Measurements from ENCODE around the gene PHF12.
"Not testable (repeated sequence)": the region's sequence is repeated elsewhere in the genome, so short reads cannot be mapped to it uniquely, and the experiment has no call there.

Gene PHF12

GRCh38 chr17:28941251-28941650 lies 10.1 kb downstream of the PHF12 start:
- H3K4me1 ChIP-seq (ENCODE audit: control insufficient read depth, insufficient read depth, low read length): peaks cover 67% of the 10 kb centered on the region
- no peak for DNase-seq (ENCODE audit: low read depth)
- peaks cover 22% of the 10 kb centered on the region for H3K36me3 ChIP-seq (ENCODE audit: control insufficient read depth, insufficient read depth, low read length, severe bottlenecking)
- no peaks in the 10 kb centered on the region for H3K27me3 ChIP-seq (replicated peaks; ENCODE audit: control insufficient read depth, insufficient read depth, low read length)
- H3K9ac ChIP-seq (ENCODE audit: low read length): no peak overlapping the region
- H3K4me3 ChIP-seq (ENCODE audit: low read length): no peak overlapping the region
- no peaks in the 10 kb centered on the region for H3K9me3 ChIP-seq (ENCODE audit: control insufficient read depth, low read length)

DNA sequence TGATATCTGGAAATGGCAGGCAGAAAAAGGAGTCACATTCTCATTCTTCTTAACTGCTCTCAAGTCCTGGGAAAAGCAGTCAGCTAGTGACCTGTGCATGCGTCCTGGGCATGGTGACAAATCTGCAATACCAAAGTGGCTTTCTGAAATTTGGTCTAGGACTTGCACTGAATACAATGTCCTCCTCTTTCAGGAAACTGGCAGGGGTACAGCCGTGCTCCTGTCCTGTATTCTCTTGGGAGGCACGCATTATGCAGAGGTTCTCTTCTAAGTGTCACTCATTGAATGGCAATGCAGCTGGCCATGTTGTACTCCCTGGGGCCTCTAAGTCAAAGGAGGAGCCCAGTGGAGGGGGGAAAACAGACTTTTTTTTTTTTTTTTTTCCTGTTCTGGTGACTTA lies 10.6 kb downstream of the PHF12 start:
- Histone ChIP-seq H3K9ac (ENCODE audit: low read length) (no peak overlapping the region), H3K9me3 (ENCODE audit: control insufficient read depth, low read length) (no peaks in the 10 kb centered on the region), H3K4me1 (ENCODE audit: control insufficient read depth, insufficient read depth, low read length) (peaks cover 67% of the 10 kb centered on the region), H3K27me3 (replicated peaks; ENCODE audit: control insufficient read depth, insufficient read depth, low read length) (no peaks in the 10 kb centered on the region), H3K36me3 (ENCODE audit: control insufficient read depth, insufficient read depth, low read length, severe bottlenecking) (peaks cover 22% of the 10 kb centered on the region), H3K4me3 (ENCODE audit: low read length) (no peak overlapping the region)
- no peak for DNase-seq (ENCODE audit: low read depth)

DNA sequence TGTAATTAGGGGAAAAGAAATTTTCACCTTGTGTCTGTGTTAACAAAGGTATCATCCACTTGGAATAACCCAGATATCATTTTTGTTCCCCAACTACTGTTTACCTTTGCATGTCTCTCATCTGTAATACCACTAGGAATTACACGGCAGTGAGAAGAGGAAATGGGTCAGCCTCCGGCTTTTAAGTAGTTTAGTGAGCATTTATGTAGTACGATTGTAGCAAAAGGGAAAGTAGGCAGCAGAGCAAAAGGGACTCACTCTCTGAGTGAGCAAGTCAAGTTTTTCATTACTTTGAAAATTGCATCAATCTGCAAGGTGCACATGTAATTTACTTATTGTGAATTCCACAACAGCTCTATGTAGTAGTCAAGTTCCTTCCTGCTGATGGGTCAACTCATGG lies 11.2 kb downstream of the PHF12 start:
- H3K27me3 ChIP-seq (replicated peaks; ENCODE audit: control insufficient read depth, insufficient read depth, low read length): no peaks in the 10 kb centered on the region
- no peak overlapping the region for H3K9ac ChIP-seq (ENCODE audit: low read length)
- peaks cover 62% of the 10 kb centered on the region for H3K4me1 ChIP-seq (ENCODE audit: control insufficient read depth, insufficient read depth, low read length)
- H3K36me3 ChIP-seq (ENCODE audit: control insufficient read depth, insufficient read depth, low read length, severe bottlenecking): peaks cover 22% of the 10 kb centered on the region
- H3K4me3 ChIP-seq (ENCODE audit: low read length): no peak overlapping the region
- no peak for DNase-seq (ENCODE audit: low read depth)
- H3K9me3 ChIP-seq (ENCODE audit: control insufficient read depth, low read length): no peaks in the 10 kb centered on the region

DNA sequence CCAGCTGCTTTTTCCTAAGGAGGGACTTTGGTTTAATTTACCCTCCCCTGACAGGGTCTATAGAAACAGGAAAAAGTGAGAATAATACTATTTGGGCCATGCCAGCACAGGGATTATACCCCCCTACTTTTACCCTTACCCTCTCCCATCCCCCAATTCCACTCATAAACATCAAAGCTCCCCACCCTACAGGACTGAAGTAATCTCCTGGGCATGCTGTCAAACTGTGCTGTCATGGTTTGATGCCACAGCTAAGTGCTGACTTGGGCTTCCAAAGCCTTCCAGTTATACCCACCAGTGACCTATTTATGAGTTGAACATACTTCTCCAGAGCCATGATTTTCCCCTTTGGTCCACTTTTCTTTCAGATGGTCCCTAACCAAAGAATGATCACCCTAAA lies 12.8 kb downstream of the PHF12 start:
- H3K36me3 ChIP-seq (ENCODE audit: control insufficient read depth, insufficient read depth, low read length, severe bottlenecking): peaks cover 13% of the 10 kb centered on the region
- no peak for DNase-seq (ENCODE audit: low read depth)
- no peaks in the 10 kb centered on the region for H3K9me3 ChIP-seq (ENCODE audit: control insufficient read depth, low read length)
- no peak overlapping the region for H3K9ac ChIP-seq (ENCODE audit: low read length)
- peaks cover 57% of the 10 kb centered on the region for H3K4me1 ChIP-seq (ENCODE audit: control insufficient read depth, insufficient read depth, low read length)
- no peaks in the 10 kb centered on the region for H3K27me3 ChIP-seq (replicated peaks; ENCODE audit: control insufficient read depth, insufficient read depth, low read length)
- H3K4me3 ChIP-seq (ENCODE audit: low read length): peak overlapping the region; percentile 12

DNA sequence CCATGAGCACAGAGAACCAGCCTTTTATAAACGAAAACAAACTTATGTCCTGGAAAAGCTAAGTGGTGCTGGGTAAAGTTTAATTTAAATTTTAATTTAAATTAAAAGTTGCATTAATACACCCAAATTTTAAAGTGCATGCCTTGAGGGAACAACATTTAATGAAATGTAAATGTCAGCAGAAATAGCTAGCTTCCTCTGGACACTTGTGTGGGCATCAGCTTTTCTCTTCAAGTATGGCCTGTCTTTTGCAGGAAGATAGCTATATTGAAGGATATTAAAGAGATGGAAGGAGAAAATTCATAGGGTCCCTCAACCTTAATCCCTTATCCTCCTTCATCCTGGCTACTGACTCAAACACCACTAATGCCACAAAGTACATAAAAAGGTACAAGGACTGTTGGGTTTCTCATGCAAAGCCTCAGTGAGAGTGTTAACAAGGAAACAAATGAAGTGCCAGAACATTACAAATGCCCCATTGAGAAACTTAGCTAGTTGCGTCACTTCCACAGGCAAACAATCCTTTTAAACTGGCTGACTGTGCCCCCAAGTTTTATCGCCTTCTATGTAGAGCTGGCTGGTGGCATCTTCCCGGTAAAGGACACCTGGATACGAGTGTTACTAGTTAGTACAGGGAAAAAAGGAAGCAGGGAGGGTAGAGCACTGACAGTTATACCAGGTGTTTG lies 14.1 kb downstream of the PHF12 start:
- Histone ChIP-seq H3K36me3 (ENCODE audit: control insufficient read depth, insufficient read depth, low read length, severe bottlenecking) (peaks cover 5% of the 10 kb centered on the region), H3K9ac (ENCODE audit: low read length) (no peak overlapping the region), H3K4me1 (ENCODE audit: control insufficient read depth, insufficient read depth, low read length) (peaks cover 57% of the 10 kb centered on the region), H3K4me3 (ENCODE audit: low read length) (no peak overlapping the region), H3K9me3 (ENCODE audit: control insufficient read depth, low read length) (no peaks in the 10 kb centered on the region), H3K27me3 (replicated peaks; ENCODE audit: control insufficient read depth, insufficient read depth, low read length) (no peaks in the 10 kb centered on the region)
- DNase-seq (ENCODE audit: low read depth): peak; percentile 44

- H3K9ac ChIP-seq (ENCODE audit: low read length): no peak overlapping the region
- H3K4me3 ChIP-seq (ENCODE audit: low read length): no peak overlapping the region
- no peaks in the 10 kb centered on the region for H3K9me3 ChIP-seq (ENCODE audit: control insufficient read depth, low read length)
- no peaks in the 10 kb centered on the region for H3K27me3 ChIP-seq (replicated peaks; ENCODE audit: control insufficient read depth, insufficient read depth, low read length)
- DNase-seq (ENCODE audit: low read depth): no peak
- peaks cover 53% of the 10 kb centered on the region for H3K4me1 ChIP-seq (ENCODE audit: control insufficient read depth, insufficient read depth, low read length)
- no peaks in the 10 kb centered on the region for H3K36me3 ChIP-seq (ENCODE audit: control insufficient read depth, insufficient read depth, low read length, severe bottlenecking)
These were observed 15.4 kb downstream of the PHF12 start for GRCh38 chr17:28935744-28936460.

DNA sequence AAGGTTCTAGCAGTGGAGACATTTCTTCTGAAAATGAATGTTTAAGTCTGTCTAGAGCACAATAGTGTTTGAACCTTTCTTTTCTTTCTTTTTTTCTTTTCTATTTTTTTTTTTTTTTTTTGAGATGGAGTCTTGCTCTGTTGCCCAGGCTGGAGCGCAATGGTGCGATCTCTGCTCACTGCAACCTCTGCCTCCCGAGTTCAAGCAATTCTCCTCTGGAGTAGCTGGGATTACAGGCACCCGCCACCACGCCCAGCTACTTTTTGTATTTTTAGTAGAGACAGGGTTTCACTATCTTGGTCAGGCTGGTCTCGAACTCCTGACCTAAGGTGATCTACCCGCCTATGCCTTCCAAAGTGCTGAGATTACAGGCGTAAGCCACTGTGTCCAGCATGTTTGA lies 16.8 kb downstream of the PHF12 start:
- H3K9me3 ChIP-seq (ENCODE audit: control insufficient read depth, low read length); H3K36me3 ChIP-seq (ENCODE audit: control insufficient read depth, insufficient read depth, low read length, severe bottlenecking); H3K4me3 ChIP-seq (ENCODE audit: low read length); DNase-seq (ENCODE audit: low read depth); H3K27me3 ChIP-seq (replicated peaks; ENCODE audit: control insufficient read depth, insufficient read depth, low read length); H3K9ac ChIP-seq (ENCODE audit: low read length): not testable (repeated sequence)
- peaks cover 39% of the 10 kb centered on the region for H3K4me1 ChIP-seq (ENCODE audit: control insufficient read depth, insufficient read depth, low read length)

GRCh38 chr17:28929787-28930186 lies 21.5 kb downstream of the PHF12 start:
- Histone ChIP-seq H3K9ac (ENCODE audit: low read length) (no peak overlapping the region), H3K4me1 (ENCODE audit: control insufficient read depth, insufficient read depth, low read length) (peaks cover 13% of the 10 kb centered on the region), H3K27me3 (replicated peaks; ENCODE audit: control insufficient read depth, insufficient read depth, low read length) (no peaks in the 10 kb centered on the region), H3K9me3 (ENCODE audit: control insufficient read depth, low read length) (peaks cover 9% of the 10 kb centered on the region), H3K36me3 (ENCODE audit: control insufficient read depth, insufficient read depth, low read length, severe bottlenecking) (peaks cover 18% of the 10 kb centered on the region), H3K4me3 (ENCODE audit: low read length) (no peak overlapping the region)
- DNase-seq (ENCODE audit: low read depth): no peak

DNA sequence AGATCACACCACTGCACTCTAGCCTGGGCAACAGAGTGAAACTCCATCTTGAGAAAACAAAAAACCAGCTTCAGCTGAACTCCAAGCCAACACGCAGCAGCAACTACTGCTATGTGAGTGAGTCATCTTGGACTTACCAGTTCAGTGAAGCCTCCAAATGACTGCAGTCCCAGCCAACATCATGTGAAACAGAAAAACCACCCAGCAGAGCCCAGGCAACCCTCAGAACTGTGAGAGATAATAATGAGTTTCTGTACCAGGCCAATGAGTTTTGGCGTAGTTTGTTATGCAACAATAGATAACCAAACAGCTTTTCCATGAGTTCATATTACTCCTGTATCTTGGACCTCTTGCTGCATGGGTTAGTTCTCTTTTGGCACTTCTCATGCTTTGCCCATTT lies 23.3 kb downstream of the PHF12 start:
- DNase-seq (ENCODE audit: low read depth): no peak
- Histone ChIP-seq H3K4me1 (ENCODE audit: control insufficient read depth, insufficient read depth, low read length) (peaks cover 13% of the 10 kb centered on the region), H3K27me3 (replicated peaks; ENCODE audit: control insufficient read depth, insufficient read depth, low read length) (no peaks in the 10 kb centered on the region), H3K4me3 (ENCODE audit: low read length) (no peak overlapping the region), H3K9me3 (ENCODE audit: control insufficient read depth, low read length) (peaks cover 9% of the 10 kb centered on the region), H3K9ac (ENCODE audit: low read length) (no peak overlapping the region), H3K36me3 (ENCODE audit: control insufficient read depth, insufficient read depth, low read length, severe bottlenecking) (peaks cover 29% of the 10 kb centered on the region)

- Histone ChIP-seq H3K36me3 (ENCODE audit: control insufficient read depth, insufficient read depth, low read length, severe bottlenecking) (peaks cover 39% of the 10 kb centered on the region), H3K9ac (ENCODE audit: low read length) (no peak overlapping the region), H3K27me3 (replicated peaks; ENCODE audit: control insufficient read depth, insufficient read depth, low read length) (no peaks in the 10 kb centered on the region), H3K9me3 (ENCODE audit: control insufficient read depth, low read length) (peaks cover 9% of the 10 kb centered on the region), H3K4me1 (ENCODE audit: control insufficient read depth, insufficient read depth, low read length) (peaks cover 13% of the 10 kb centered on the region), H3K4me3 (ENCODE audit: low read length) (no peak overlapping the region)
- no peak for DNase-seq (ENCODE audit: low read depth)
These were observed 24.5 kb downstream of the PHF12 start for GRCh38 chr17:28926786-28927185.

DNA sequence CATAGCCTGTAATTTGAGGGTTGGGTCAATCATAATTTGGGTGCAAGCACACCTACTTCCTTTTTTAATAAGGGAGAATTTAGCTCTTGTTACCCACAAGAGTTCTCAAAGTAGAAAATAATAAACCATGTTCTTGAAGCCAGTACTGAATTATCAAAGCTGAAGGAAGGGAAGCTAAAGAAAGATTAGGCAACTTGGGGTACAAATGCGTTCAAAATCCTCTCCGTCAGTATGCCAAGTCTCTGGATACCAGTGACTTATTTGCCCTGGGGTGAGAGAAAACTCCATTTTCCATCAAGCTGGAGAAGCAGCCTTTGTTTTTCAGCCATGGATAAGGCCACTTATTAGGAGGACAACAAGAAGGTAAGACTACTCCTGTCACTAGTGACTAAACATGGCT lies 25.0 kb downstream of the PHF12 start:
- no peak for DNase-seq (ENCODE audit: low read depth)
- H3K4me1 ChIP-seq (ENCODE audit: control insufficient read depth, insufficient read depth, low read length): peaks cover 13% of the 10 kb centered on the region
- H3K9ac ChIP-seq (ENCODE audit: low read length): no peak overlapping the region
- H3K9me3 ChIP-seq (ENCODE audit: control insufficient read depth, low read length): peaks cover 9% of the 10 kb centered on the region
- H3K36me3 ChIP-seq (ENCODE audit: control insufficient read depth, insufficient read depth, low read length, severe bottlenecking): peaks cover 44% of the 10 kb centered on the region
- no peaks in the 10 kb centered on the region for H3K27me3 ChIP-seq (replicated peaks; ENCODE audit: control insufficient read depth, insufficient read depth, low read length)
- H3K4me3 ChIP-seq (ENCODE audit: low read length): no peak overlapping the region
